Measurements from ENCODE around the gene SLCO4A1. TPM values are rescaled to one million over a fixed set of nuclear protein-coding genes. Genes with fewer than 3 reads are reported as not detected.

The SLCO4A1 gene
- total and polyA plus RNA-seq, 9 of the 15 experiments (the other 6 are each of a cell fraction or from before 2014, with no cell fraction given): 1.6 to 21.9 (median 12.8) TPM

DNA sequence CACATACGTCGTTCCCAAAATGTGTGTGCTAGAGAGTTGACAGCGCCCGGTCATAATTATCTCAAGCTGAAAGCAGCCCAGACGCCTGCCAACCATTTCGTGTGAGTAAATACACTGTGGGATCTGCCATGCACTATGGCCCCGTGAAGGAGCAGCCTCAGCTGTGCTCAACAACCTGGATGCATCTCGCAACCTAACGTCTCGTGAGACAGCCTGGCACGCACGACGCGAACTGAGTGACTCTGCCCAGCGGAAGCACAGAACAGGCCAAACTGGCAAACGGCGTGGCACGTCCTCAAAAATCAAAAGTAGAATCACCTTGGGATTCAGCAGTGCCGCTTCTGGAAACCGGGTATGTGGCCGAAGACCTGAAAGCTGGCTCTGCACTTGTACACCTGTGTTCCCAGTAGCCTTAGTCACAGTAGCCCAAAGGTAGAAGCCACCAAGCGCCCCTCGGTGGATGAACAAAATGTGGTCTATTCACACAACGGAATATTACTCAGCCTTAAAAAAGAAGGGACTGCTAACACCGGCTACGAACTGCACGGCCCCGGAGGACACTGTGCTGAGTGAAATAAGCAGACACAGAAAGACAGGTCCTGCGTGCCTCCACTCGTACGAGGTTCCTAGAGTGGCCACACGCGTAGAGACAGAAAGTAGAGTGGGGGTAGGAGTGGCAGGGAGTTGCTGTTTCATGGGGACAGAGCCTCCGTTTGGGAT, 27.2 kb upstream of the SLCO4A1 start:
- no TSS peak for BruUV-seq (replicated peaks)
- H3K27me3 ChIP-seq (ENCODE audit: control insufficient read depth in 2 of 2, insufficient read depth in 2 of 2, low read length in 2 of 2): peaks cover 17 to 39% of the 10 kb centered on the region in 2 experiments
- intact Hi-C loops (cut with micrococcal nuclease) (loop anchor here (5.0 kb wide), 1 partner anchor 98 kb away; no protein-coding TSS in a partner anchor), in situ Hi-C loops (cut with MboI) (loop anchor here (5.0 to 10.0 kb wide), 3 partner anchors 113 to 310 kb away; partner anchors contain the start of gene ADRM1)
- peaks cover 9% of the 10 kb centered on the region for H3K9me3 ChIP-seq (replicated peaks; ENCODE audit: control insufficient read depth, insufficient read depth, low read depth, low read length)
- no peak overlapping the region for H3K9ac ChIP-seq (ENCODE audit: insufficient read depth in 1 of 2, low read depth in 2 of 2, low read length in 2 of 2)
- H3K27ac ChIP-seq (ENCODE audit: extremely low read depth, low read depth, low read length): no peak overlapping the region
- no peak for DNase-seq (ENCODE audit: extremely low read depth in 1 of 4, low spot score in 3 of 4)
- no peak overlapping the region for H2AFZ ChIP-seq (ENCODE audit: low read depth, low read length)
- H3K4me1 ChIP-seq (replicated peaks in 1 of 2; ENCODE audit: control insufficient read depth in 2 of 2, insufficient read depth in 2 of 2, low read length in 2 of 2): peaks cover 0 to 33% of the 10 kb centered on the region in 2 experiments; a peak in 2 of 5 replicates
- peak; percentile 73 for TF ChIP-seq ZNF146 (CRISPR knock-in tag; IDR thresholded peaks at IDR 0.05; ENCODE audit: unreplicated experiment)
- TF ChIP-seq SMARCA5 (IDR thresholded peaks at IDR 0.05): no peak
- ChIA-PET CTCF (ENCODE audit: low intra/inter-chr PET ratio) (interaction anchor here (0.6 kb wide), 1 partner anchor 62 kb away, joined by 4 read pairs; no protein-coding TSS in a partner anchor), POLR2A (interaction anchor here (1.4 kb wide), 1 partner anchor 9 kb away, joined by 5 read pairs; no protein-coding TSS in a partner anchor)
- peaks cover 3% of the 10 kb centered on the region; the same call in 1 of the 2 replicates for H4K20me1 ChIP-seq (replicated peaks; ENCODE audit: control insufficient read depth, insufficient read depth, low read length)
- ATAC-seq: no peak
- H3K9me1 ChIP-seq (ENCODE audit: control insufficient read depth, insufficient read depth, low read length): no peaks in the 10 kb centered on the region
- H3K4me3 ChIP-seq: no peak overlapping the region
- FAIRE-seq: no peak
- WGBS (ENCODE audit: insufficient coverage, low coverage, missing lambda C conversion rate): 25% methylated on average over 33 of the region's 34 CpGs
- no peak overlapping the region for H3K4me2 ChIP-seq (ENCODE audit: insufficient read depth, low read length)
- H3K36me3 ChIP-seq (ENCODE audit: control insufficient read depth, insufficient read depth, low read length): no peaks in the 10 kb centered on the region
- H3K79me2 ChIP-seq (ENCODE audit: control insufficient read depth, insufficient read depth, low read length): no peaks in the 10 kb centered on the region

GRCh38 chr20:62615750-62616251, 26.5 kb upstream of the SLCO4A1 start:
- peaks cover 0 to 36% of the 10 kb centered on the region in 2 experiments; a peak in 2 of 5 replicates for H3K4me1 ChIP-seq (replicated peaks in 1 of 2; ENCODE audit: control insufficient read depth in 2 of 2, insufficient read depth in 2 of 2, low read length in 2 of 2)
- H4K20me1 ChIP-seq (replicated peaks; ENCODE audit: control insufficient read depth, insufficient read depth, low read length): peaks cover 3% of the 10 kb centered on the region; the same call in 1 of the 2 replicates
- intact Hi-C loops (cut with micrococcal nuclease): loop anchor here (1.0 to 5.0 kb wide), 4 partner anchors 33 to 205 kb away; no protein-coding TSS in a partner anchor
- H3K9me3 ChIP-seq (replicated peaks; ENCODE audit: control insufficient read depth, insufficient read depth, low read depth, low read length): peaks cover 6% of the 10 kb centered on the region
- in situ Hi-C loops (cut with MboI): loop anchor here (10.0 kb wide), 2 partner anchors 201 to 311 kb away; partner anchors contain the start of gene ADRM1
- ChIA-PET CTCF (ENCODE audit: low intra/inter-chr PET ratio) (interaction anchor here (0.6 to 1.4 kb wide), 3 partner anchors 62 to 314 kb away, joined by 3 to 10 read pairs (median 4); no protein-coding TSS in a partner anchor), POLR2A (no interaction called here)
- no peaks in the 10 kb centered on the region for H3K79me2 ChIP-seq (ENCODE audit: control insufficient read depth, insufficient read depth, low read length)
- no peak overlapping the region for H3K9ac ChIP-seq (ENCODE audit: insufficient read depth in 1 of 2, low read depth in 2 of 2, low read length in 2 of 2)
- H3K4me3 ChIP-seq: no peak overlapping the region
- H3K27me3 ChIP-seq (ENCODE audit: control insufficient read depth in 2 of 2, insufficient read depth in 2 of 2, low read length in 2 of 2): peaks cover 13 to 32% of the 10 kb centered on the region in 2 experiments
- H2AFZ ChIP-seq (ENCODE audit: low read depth, low read length): no peak overlapping the region
- no peak for FAIRE-seq
- 18% methylated on average over 12 of the region's 12 CpGs for WGBS (ENCODE audit: insufficient coverage, low coverage, missing lambda C conversion rate)
- no peak for DNase-seq (ENCODE audit: extremely low read depth in 1 of 4, low spot score in 3 of 4)
- no peaks in the 10 kb centered on the region for H3K36me3 ChIP-seq (ENCODE audit: control insufficient read depth, insufficient read depth, low read length)
- H3K9me1 ChIP-seq (ENCODE audit: control insufficient read depth, insufficient read depth, low read length): no peaks in the 10 kb centered on the region
- no TSS peak for BruUV-seq (replicated peaks)
- ATAC-seq: no peak
- H3K4me2 ChIP-seq (ENCODE audit: insufficient read depth, low read length): no peak overlapping the region
- H3K27ac ChIP-seq (ENCODE audit: extremely low read depth, low read depth, low read length): no peak overlapping the region; the same call in 2 of the 3 replicates
- TF ChIP-seq, protein P1, sequence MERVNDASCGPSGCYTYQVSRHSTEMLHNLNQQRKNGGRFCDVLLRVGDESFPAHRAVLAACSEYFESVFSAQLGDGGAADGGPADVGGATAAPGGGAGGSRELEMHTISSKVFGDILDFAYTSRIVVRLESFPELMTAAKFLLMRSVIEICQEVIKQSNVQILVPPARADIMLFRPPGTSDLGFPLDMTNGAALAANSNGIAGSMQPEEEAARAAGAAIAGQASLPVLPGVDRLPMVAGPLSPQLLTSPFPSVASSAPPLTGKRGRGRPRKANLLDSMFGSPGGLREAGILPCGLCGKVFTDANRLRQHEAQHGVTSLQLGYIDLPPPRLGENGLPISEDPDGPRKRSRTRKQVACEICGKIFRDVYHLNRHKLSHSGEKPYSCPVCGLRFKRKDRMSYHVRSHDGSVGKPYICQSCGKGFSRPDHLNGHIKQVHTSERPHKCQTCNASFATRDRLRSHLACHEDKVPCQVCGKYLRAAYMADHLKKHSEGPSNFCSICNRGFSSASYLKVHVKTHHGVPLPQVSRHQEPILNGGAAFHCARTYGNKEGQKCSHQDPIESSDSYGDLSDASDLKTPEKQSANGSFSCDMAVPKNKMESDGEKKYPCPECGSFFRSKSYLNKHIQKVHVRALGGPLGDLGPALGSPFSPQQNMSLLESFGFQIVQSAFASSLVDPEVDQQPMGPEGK (CRISPR knock-in tag; IDR thresholded peaks at IDR 0.05; ENCODE audit: borderline replicate concordance): no peak
- TF ChIP-seq YY1 (IDR thresholded peaks at IDR 0.05; ENCODE audit: borderline replicate concordance in 1 of 3, control insufficient read depth in 1 of 3, extremely low read depth in 1 of 3, insufficient read depth in 3 of 3, insufficient read length in 1 of 3, insufficient replicate concordance in 2 of 3, low read depth in 1 of 3, low read length in 2 of 3) (no peak), MED1 (CRISPR knock-in tag; IDR thresholded peaks at IDR 0.05; ENCODE audit: borderline replicate concordance) (no peak), ZNF586 (CRISPR knock-in tag; conservative IDR thresholded peaks at IDR 0.05) (no peak), ZNF778 (CRISPR knock-in tag; IDR thresholded peaks at IDR 0.05) (no peak), RBM22 (IDR thresholded peaks at IDR 0.05; ENCODE audit: low read depth, low read length, poor library complexity, severe bottlenecking) (no peak)

Measured in K562 (cell line).